CD4-positive, alpha-beta T cell treated with Interleukin-4 for 1 hour (primary cell): Measurements from ENCODE around the gene DIP2C.
"Not testable (repeated sequence)": the region's sequence is repeated elsewhere in the genome, so short reads cannot be mapped to it uniquely, and the experiment has no call there.

ENCODE experiments used
- DNase-seq, 2 donors: peaks; one replicate each; pipeline ENCODE4 v3.0.0-alpha.2; 2020 to 2022

The DIP2C gene

GRCh38 chr10:527416-527815, 162.1 kb downstream of the DIP2C start:
- no peak for DNase-seq

- DNase-seq: no peak
Observed at GRCh38 chr10:526651-527312, 162.7 kb downstream of the DIP2C start.

GRCh38 chr10:525565-526315, 163.7 kb downstream of the DIP2C start:
- DNase-seq: no peak

- DNase-seq: no peak
Observed at GRCh38 chr10:523925-524324, 165.5 kb downstream of the DIP2C start.

- no peak for DNase-seq
Observed at GRCh38 chr10:522350-522749, 167.1 kb downstream of the DIP2C start.

GRCh38 chr10:521261-522250, 167.9 kb downstream of the DIP2C start:
- DNase-seq: no peak

GRCh38 chr10:520402-520787, 169.1 kb downstream of the DIP2C start:
- no peak for DNase-seq

- no peak for DNase-seq
Observed at GRCh38 chr10:519716-520401, 169.6 kb downstream of the DIP2C start.

GRCh38 chr10:519055-519715, 170.3 kb downstream of the DIP2C start:
- DNase-seq: no peak

- DNase-seq: no peak
Observed at GRCh38 chr10:517872-518475, 171.5 kb downstream of the DIP2C start.

GRCh38 chr10:517241-517830, 172.1 kb downstream of the DIP2C start:
- DNase-seq: no peak

- no peak for DNase-seq
Observed at GRCh38 chr10:516764-517163, 172.7 kb downstream of the DIP2C start.

GRCh38 chr10:515674-516073, 173.8 kb downstream of the DIP2C start:
- no peak for DNase-seq

GRCh38 chr10:514137-514671, 175.3 kb downstream of the DIP2C start:
- no peak for DNase-seq

GRCh38 chr10:513393-513792, 176.1 kb downstream of the DIP2C start:
- DNase-seq: no peak

GRCh38 chr10:512661-513060, 176.8 kb downstream of the DIP2C start:
- DNase-seq: not testable (repeated sequence)

GRCh38 chr10:511849-512191, 177.6 kb downstream of the DIP2C start:
- DNase-seq: no peak

- DNase-seq: peak; percentile 68 to 72
Observed at GRCh38 chr10:511101-511848, 178.2 kb downstream of the DIP2C start.

- no peak for DNase-seq
Observed at GRCh38 chr10:510415-510881, 179.0 kb downstream of the DIP2C start.
